HG03571 (cell line): Measurements from ENCODE around the gene ZNF768.
A peak's percentile ranks its signal among the peaks of the same experiment; 100 is the strongest.
"Not testable (repeated sequence)": the region's sequence is repeated elsewhere in the genome, so short reads cannot be mapped to it uniquely, and the experiment has no call there.

Experiments
- ATAC-seq: cut with Tn5 transposase; IDR thresholded peaks from one replicate; pipeline ENCODE4 v1.9.1; 2021; ENCODE audit not compliant: unreplicated experiment

Gene ZNF768

GRCh38 chr16:30533748-30534367 lies 7.5 kb upstream of the ZNF768 start:
- peak; percentile 23 for ATAC-seq

GRCh38 chr16:30533146-30533522 lies 6.8 kb upstream of the ZNF768 start:
- no peak for ATAC-seq

GRCh38 chr16:30532285-30533145 lies 6.1 kb upstream of the ZNF768 start:
- ATAC-seq = no peak

GRCh38 chr16:30530163-30531037 lies 4.0 kb upstream of the ZNF768 start:
- no peak for ATAC-seq

GRCh38 chr16:30528799-30529457 lies 2.6 kb upstream of the ZNF768 start:
- no peak for ATAC-seq

GRCh38 chr16:30527635-30528178 lies 1.3 kb upstream of the ZNF768 start:
- ATAC-seq = no peak

GRCh38 chr16:30526823-30527634 lies 663 bp upstream of the ZNF768 start:
- ATAC-seq = peak; percentile 74

GRCh38 chr16:30525844-30526136 lies 576 bp downstream of the ZNF768 start:
- no peak for ATAC-seq

GRCh38 chr16:30524575-30525568 lies 1.5 kb downstream of the ZNF768 start:
- ATAC-seq = no peak

- ATAC-seq = no peak
Measured at GRCh38 chr16:30523768-30524574, 2.4 kb downstream of the ZNF768 start.

GRCh38 chr16:30522702-30523463 lies 3.5 kb downstream of the ZNF768 start:
- ATAC-seq = not testable (repeated sequence)

GRCh38 chr16:30521873-30522641 lies 4.3 kb downstream of the ZNF768 start:
- ATAC-seq = no peak

- no peak for ATAC-seq
Measured at GRCh38 chr16:30521476-30521872, 4.9 kb downstream of the ZNF768 start.

GRCh38 chr16:30519120-30520049 lies 7.0 kb downstream of the ZNF768 start:
- ATAC-seq = no peak

- ATAC-seq = no peak
Measured at GRCh38 chr16:30518552-30518951, 7.8 kb downstream of the ZNF768 start.
